Ectodermal cell (in vitro differentiated cells): ENCODE data around the gene EHHADH. TPM values are rescaled to one million over a fixed set of nuclear protein-coding genes. Genes with fewer than 3 reads are reported as not detected.
"Not testable (repeated sequence)": the region's sequence is repeated elsewhere in the genome, so short reads cannot be mapped to it uniquely, and the experiment has no call there.

Experiments
- H3K27ac ChIP-seq: 2 replicates; pipeline ENCODE4 v1.7.0; 2013; ENCODE audit warnings: mild to moderate bottlenecking, low read depth, low read length; ENCODE audit not compliant: insufficient read depth, poor library complexity, severe bottlenecking
- H3K27me3 ChIP-seq: 2 replicates; pipeline ENCODE4 v1.7.0; 2013; ENCODE audit warnings: mild to moderate bottlenecking, low read length; ENCODE audit not compliant: insufficient read depth, control insufficient read depth, poor library complexity, severe bottlenecking
- H3K36me3 ChIP-seq: one replicate; pipeline ENCODE4 v1.7.0; 2013; ENCODE audit warnings: low read length; ENCODE audit not compliant: control insufficient read depth, insufficient read depth
- H3K4me1 ChIP-seq: one replicate; pipeline ENCODE4 v1.7.0; 2013; ENCODE audit warnings: low read length; ENCODE audit not compliant: control insufficient read depth, insufficient read depth
- H3K4me3 ChIP-seq: 2 replicates; pipeline ENCODE4 v1.7.0; 2013; ENCODE audit warnings: low read depth, low read length, control low read depth; ENCODE audit not compliant: insufficient read depth
- H3K9me3 ChIP-seq: 2 replicates; pipeline ENCODE4 v1.7.0; 2013; ENCODE audit warnings: mild to moderate bottlenecking, low read length, moderate library complexity; ENCODE audit not compliant: control insufficient read depth
- WGBS, 2 experiments: methylation state at CpG; one replicate each; pipeline ENCODE4 v1.1.7; 2013; ENCODE audit warnings: missing lambda C conversion rate in 2 of 2; 5-methylcytosine and 5-hydroxymethylcytosine counted together
- polyA plus RNA-seq, 4 experiments: library from polyadenylated mRNA; stranded (reverse); fragments of 50-300 nt; gene quantifications; one replicate each; pipeline ENCODE4 v1.2.3, GENCODE V29; 2013

EHHADH gene
- polyA plus RNA-seq (2013, experiment 1 of 4), result 3.6 TPM
- 4.8 TPM for polyA plus RNA-seq (2013, experiment 2 of 4)
- 2.9 TPM for polyA plus RNA-seq (2013, experiment 3 of 4)
- 2.8 TPM for polyA plus RNA-seq (2013, experiment 4 of 4)

GRCh38 chr3:185253645-185254410, at the start of gene EHHADH:
EHHADH (minus strand) TSS chr3:185254049; CDS start chr3:185254022, 27 bp downstream.
- 25 to 26% methylated on average over 53 of the region's 53 CpGs for WGBS, 2 experiments
- peaks cover 10% of the 10 kb centered on the region for H3K27me3 ChIP-seq
- no peaks in the 10 kb centered on the region for H3K9me3 ChIP-seq
- no peaks in the 10 kb centered on the region for H3K4me1 ChIP-seq
- H3K36me3 ChIP-seq, result no peaks in the 10 kb centered on the region
- H3K27ac ChIP-seq, result no peak within 1 kb of the TSS
- peak within 1 kb of the TSS; percentile 44 for H3K4me3 ChIP-seq

- not testable (repeated sequence) for H3K27ac ChIP-seq, H3K4me1 ChIP-seq, H3K27me3 ChIP-seq, H3K4me3 ChIP-seq, H3K36me3 ChIP-seq, H3K9me3 ChIP-seq
- 92 to 93% methylated on average over 8 to 9 of the region's 10 CpGs for WGBS, 2 experiments
These were observed 46.1 kb upstream of the EHHADH start for GRCh38 chr3:185299918-185300426.

GRCh38 chr3:185297867-185298266, 44.0 kb upstream of the EHHADH start:
- no peak overlapping the region for H3K4me3 ChIP-seq
- no peaks in the 10 kb centered on the region for H3K4me1 ChIP-seq
- no peak overlapping the region for H3K27ac ChIP-seq
- no peaks in the 10 kb centered on the region for H3K27me3 ChIP-seq
- H3K36me3 ChIP-seq, result no peaks in the 10 kb centered on the region
- 92% methylated on average over 3 of the region's 3 CpGs for WGBS, 2 experiments
- no peaks in the 10 kb centered on the region for H3K9me3 ChIP-seq

- Histone ChIP-seq H3K9me3 (no peaks in the 10 kb centered on the region), H3K4me3 (no peak overlapping the region), H3K27ac (no peak overlapping the region), H3K36me3 (no peaks in the 10 kb centered on the region), H3K4me1 (no peaks in the 10 kb centered on the region), H3K27me3 (no peaks in the 10 kb centered on the region)
- 90 to 99% methylated on average over 5 to 6 of the region's 7 CpGs for WGBS, 2 experiments
These were observed 38.4 kb upstream of the EHHADH start for GRCh38 chr3:185292238-185292637.

- 92 to 100% methylated on average over 2 to 3 of the region's 3 CpGs for WGBS, 2 experiments
These were observed 36.4 kb upstream of the EHHADH start for GRCh38 chr3:185290266-185290665.

GRCh38 chr3:185283374-185283935, 29.6 kb upstream of the EHHADH start:
- WGBS, 2 experiments, result 72 to 73% methylated on average over 9 of the region's 9 CpGs
- H3K9me3 ChIP-seq, result no peaks in the 10 kb centered on the region
- H3K27me3 ChIP-seq, result peaks cover 4% of the 10 kb centered on the region
- H3K36me3 ChIP-seq, result no peaks in the 10 kb centered on the region
- no peak overlapping the region for H3K27ac ChIP-seq
- H3K4me3 ChIP-seq, result peak overlapping the region; percentile 75
- H3K4me1 ChIP-seq, result no peaks in the 10 kb centered on the region

More at GRCh38 chr3:185290266-185290665, 36.4 kb upstream of the EHHADH start:
- Histone ChIP-seq H3K9me3 (no peaks in the 10 kb centered on the region), H3K4me3 (no peak overlapping the region), H3K36me3 (no peaks in the 10 kb centered on the region), H3K27me3 (no peaks in the 10 kb centered on the region), H3K27ac (no peak overlapping the region), H3K4me1 (no peaks in the 10 kb centered on the region)

GRCh38 chr3:185282696-185283373, 29.0 kb upstream of the EHHADH start:
- Histone ChIP-seq H3K4me1 (no peaks in the 10 kb centered on the region), H3K4me3 (peak overlapping the region; percentile 75), H3K36me3 (no peaks in the 10 kb centered on the region), H3K27me3 (peaks cover 4% of the 10 kb centered on the region), H3K9me3 (no peaks in the 10 kb centered on the region), H3K27ac (no peak overlapping the region)
- WGBS, 2 experiments, result 22 to 23% methylated on average over 41 of the region's 41 CpGs

DNA sequence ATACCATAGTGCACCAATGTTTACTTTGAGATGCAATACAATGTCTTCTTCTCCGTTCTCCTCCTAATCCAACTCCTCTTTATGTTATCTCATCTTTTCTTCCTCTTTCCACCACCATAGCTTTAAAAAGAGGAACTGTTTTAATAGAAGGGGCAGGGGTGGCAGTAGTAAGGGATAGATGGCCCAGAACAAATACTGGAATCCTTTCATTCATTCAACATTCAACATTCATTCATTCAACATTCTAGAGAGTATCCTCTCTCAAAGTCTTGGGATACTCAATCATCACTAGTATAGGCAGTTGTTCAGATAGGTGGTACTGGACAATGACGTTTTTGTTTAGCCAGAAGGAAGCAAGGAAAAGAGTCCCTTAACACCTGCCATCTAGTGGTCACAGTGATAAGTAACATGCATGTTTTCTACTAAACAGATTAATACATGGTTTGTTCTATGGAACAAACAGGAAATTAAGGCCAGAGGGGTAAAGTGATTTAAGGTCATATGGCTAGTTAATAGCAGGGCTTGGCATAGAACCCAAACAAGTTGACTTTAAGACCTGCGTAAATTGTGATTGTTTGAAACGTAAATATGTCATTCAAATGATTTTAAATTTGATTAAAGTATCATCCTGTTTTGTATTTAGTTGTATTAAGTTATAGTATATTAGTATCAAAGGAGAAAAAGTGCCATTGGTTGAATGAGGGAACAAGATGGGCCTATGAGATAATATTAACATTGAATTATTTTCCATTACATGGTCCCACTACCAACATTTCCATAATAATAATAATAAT, 26.9 kb upstream of the EHHADH start:
- 59 to 61% methylated on average over 4 of the region's 4 CpGs for WGBS, 2 experiments
- Histone ChIP-seq H3K27me3 (peaks cover 4% of the 10 kb centered on the region), H3K27ac (no peak overlapping the region), H3K4me1 (no peaks in the 10 kb centered on the region), H3K9me3 (no peaks in the 10 kb centered on the region), H3K36me3 (no peaks in the 10 kb centered on the region), H3K4me3 (no peak overlapping the region)

DNA sequence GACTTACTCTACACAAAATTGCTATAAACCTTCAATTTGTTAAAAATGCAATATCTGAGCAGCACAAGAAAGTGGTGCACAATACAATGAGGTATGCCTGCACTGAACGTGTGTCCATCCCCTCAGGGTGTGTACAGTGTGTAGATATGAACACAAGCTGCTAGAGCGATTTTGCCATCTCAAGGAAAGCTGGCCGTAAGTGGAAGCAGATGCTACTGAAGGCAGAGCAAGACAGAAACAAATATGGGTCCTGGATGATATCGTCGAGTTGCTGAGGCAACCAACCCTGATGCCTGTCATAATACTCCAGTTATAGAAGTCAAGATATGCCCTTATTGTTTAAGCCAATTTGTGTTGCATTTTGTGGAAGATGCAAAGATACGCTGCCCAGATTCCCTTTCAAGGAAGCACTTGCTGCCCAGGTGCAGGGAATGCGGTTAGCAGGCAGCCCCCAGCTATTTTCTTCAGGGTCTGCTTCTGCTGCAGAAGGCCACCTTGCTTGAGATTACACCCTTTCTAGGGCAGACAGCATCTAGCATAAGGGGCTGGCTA, 25.8 kb upstream of the EHHADH start:
- H3K4me3 ChIP-seq, result no peak overlapping the region
- H3K4me1 ChIP-seq, result no peaks in the 10 kb centered on the region
- H3K36me3 ChIP-seq, result no peaks in the 10 kb centered on the region
- H3K27ac ChIP-seq, result no peak overlapping the region
- peaks cover 4% of the 10 kb centered on the region for H3K27me3 ChIP-seq
- no peaks in the 10 kb centered on the region for H3K9me3 ChIP-seq
- 88 to 90% methylated on average over 7 of the region's 7 CpGs for WGBS, 2 experiments
